ENCODE data around the gene OPRD1. TPM values are rescaled to one million over a fixed set of nuclear protein-coding genes. Genes with fewer than 3 reads are reported as not detected.
"Not testable (repeated sequence)": the region's sequence is repeated elsewhere in the genome, so short reads cannot be mapped to it uniquely, and the experiment has no call there.

The OPRD1 gene
- total and polyA plus RNA-seq, 2 of the 4 experiments (the other 2 are of a cell fraction), result under 0.01 TPM; not detected in 1

- H3K36me3 ChIP-seq (ENCODE audit: control insufficient read depth, insufficient read depth, low read length); H3K9me1 ChIP-seq (ENCODE audit: insufficient read depth, low read length); H3K9ac ChIP-seq (ENCODE audit: low read depth, low read length); POLR2A ChIA-PET (ENCODE audit: unreplicated experiment); H3K27ac ChIP-seq (ENCODE audit: insufficient read depth, low read length); H2BK5ac ChIP-seq (ENCODE audit: low read depth, low read length, poor library complexity, severe bottlenecking); H2BK20ac ChIP-seq (ENCODE audit: low read depth, low read length); H2BK15ac ChIP-seq (ENCODE audit: low read depth, low read length); H3K18ac ChIP-seq (ENCODE audit: low read depth, low read length); H3K9me3 ChIP-seq (ENCODE audit: control insufficient read depth, insufficient read depth, low read length); H3K27me3 ChIP-seq (ENCODE audit: control insufficient read depth, insufficient read depth, low read length); H2BK120ac ChIP-seq (ENCODE audit: low read depth, low read length); in situ Hi-C loops (cut with MboI; ENCODE audit: low sequenced_read_pairs); H3K79me1 ChIP-seq (ENCODE audit: low read depth in 1 of 2, low read length in 2 of 2); DNase-seq; dilution Hi-C loops (cut with HindIII; ENCODE audit: low sequenced_read_pairs, unreplicated experiment); H4K5ac ChIP-seq (ENCODE audit: low read depth, low read length); H3K4me2 ChIP-seq (ENCODE audit: low read depth, low read length); BruUV-seq (replicated peaks); H3K4me3 ChIP-seq (ENCODE audit: insufficient read depth, low read depth, low read length); H2AFZ ChIP-seq (replicated peaks; ENCODE audit: low read length, poor library complexity); ATAC-seq (ENCODE audit: low read depth); H3K23ac ChIP-seq (ENCODE audit: low read depth, low read length); H4K91ac ChIP-seq (ENCODE audit: insufficient read depth, low read depth, low read length); intact Hi-C loops (cut with micrococcal nuclease); H3K4me1 ChIP-seq (ENCODE audit: control insufficient read depth, insufficient read depth, low read length); H4K8ac ChIP-seq (ENCODE audit: low read depth in 2 of 2, low read length in 2 of 2); H3K56ac ChIP-seq (ENCODE audit: extremely low read depth, insufficient read depth, low read length); H3K4ac ChIP-seq (ENCODE audit: low read depth, low read length); H2AK5ac ChIP-seq (ENCODE audit: low read depth, low read length); H2AK9ac ChIP-seq (replicated peaks; ENCODE audit: low read depth, low read length, poor library complexity); H3K14ac ChIP-seq (replicated peaks; ENCODE audit: low read depth, low read length); H4K20me1 ChIP-seq (ENCODE audit: insufficient read depth, low read length): not testable (repeated sequence)
- CTCF ChIA-PET, result interaction anchor here (0.6 to 3.0 kb wide), 2 partner anchors 83 to 272 kb away, joined by 3 to 17 read pairs; no protein-coding TSS in a partner anchor
- WGBS, 2 experiments (ENCODE audit: extremely low coverage in 2 of 2, insufficient read length in 1 of 2), result no CpG with 5 or more reads among the region's 5 CpGs
Observed at GRCh38 chr1:28794582-28794981, 17.4 kb upstream of the OPRD1 start.
